HepG2 (cell line): Measurements from ENCODE around the gene KIF3A. TPM values are rescaled to one million over a fixed set of nuclear protein-coding genes. Genes with fewer than 3 reads are reported as not detected.

Experiments used
- AGO2 ChIP-seq: fragments of 200-400 bp; formaldehyde crosslinking; optimal IDR thresholded peaks from 2 replicates; pipeline ENCODE3; 2017; ENCODE audit warnings: mild to moderate bottlenecking, low read depth, low read length, moderate library complexity
- ATM ChIP-seq: fragments of 450-650 bp; IDR thresholded peaks from 2 replicates; pipeline ENCODE4 v1.7.1; 2017; ENCODE audit warnings: mild to moderate bottlenecking, borderline replicate concordance
- DMTF1 ChIP-seq: sonication (generic); formaldehyde crosslinking; IDR thresholded peaks from 2 replicates; pipeline ENCODE4 v1.4.0; 2020; ENCODE audit warnings: mild to moderate bottlenecking, missing genetic modification reagents
- DR1 ChIP-seq: sonication (generic); formaldehyde crosslinking; IDR thresholded peaks from 2 replicates; pipeline ENCODE4 v1.8.0; 2021; ENCODE audit warnings: mild to moderate bottlenecking, missing genetic modification reagents, inconsistent platforms
- FOSL1 ChIP-seq: sonication (generic); formaldehyde crosslinking; IDR thresholded peaks from 2 replicates; pipeline ENCODE4 v1.9.0; 2021; ENCODE audit warnings: missing genetic modification reagents, borderline replicate concordance
- HNF1A ChIP-seq, 2 experiments: sonication (generic) in 1 of 2; formaldehyde crosslinking in 1 of 2; IDR thresholded peaks; 2 replicates each; pipeline versions ENCODE4 v1.4.0 to v1.6.1; 2016 to 2020; ENCODE audit warnings: borderline replicate concordance in 1 of 2, low read depth in 1 of 2, mild to moderate bottlenecking in 1 of 2, missing genetic modification reagents in 1 of 2
- HOXA7 ChIP-seq: sonication (generic); formaldehyde crosslinking; IDR thresholded peaks from 2 replicates; pipeline ENCODE4 v1.8.1; 2022; ENCODE audit warnings: mild to moderate bottlenecking, missing genetic modification reagents, moderate library complexity
- KDM3A ChIP-seq: IDR thresholded peaks from 2 replicates; pipeline ENCODE4 v1.6.1; 2018; ENCODE audit warnings: low read depth, missing compliant biosample characterization
- PBX2 ChIP-seq: IDR thresholded peaks from 2 replicates; pipeline ENCODE4 v1.6.1; 2016; ENCODE audit warnings: control low read depth
- TCF12 ChIP-seq, 2 experiments: fragments of 450-650 bp in 1 of 2; sonication (generic) in 1 of 2; formaldehyde crosslinking in 1 of 2; IDR thresholded peaks; 2 replicates each; pipeline versions ENCODE4 v1.6.1 to v1.8.0; 2017 to 2022; ENCODE audit warnings: antibody characterized with exemption in 1 of 2, mild to moderate bottlenecking in 1 of 2, missing genetic modification reagents in 1 of 2, moderate library complexity in 1 of 2
- TSC22D2 ChIP-seq: sonication (generic); formaldehyde crosslinking; IDR thresholded peaks from 2 replicates; pipeline ENCODE4 v1.5.1; 2020; ENCODE audit warnings: missing genetic modification reagents, mild to moderate bottlenecking, borderline replicate concordance
- U2AF2 ChIP-seq: fragments of 200-400 bp; formaldehyde crosslinking; IDR thresholded peaks from 2 replicates; pipeline ENCODE4 v1.6.1; 2017; ENCODE audit warnings: low read depth, mild to moderate bottlenecking, low read length
- ZBTB38 ChIP-seq: sonication (generic); formaldehyde crosslinking; IDR thresholded peaks from 2 replicates; pipeline ENCODE4 v1.5.1; 2020; ENCODE audit warnings: mild to moderate bottlenecking, missing genetic modification reagents
- ZBTB43 ChIP-seq: sonication (generic); formaldehyde crosslinking; conservative IDR thresholded peaks from 2 replicates; pipeline ENCODE4 v1.4.0; 2020; ENCODE audit warnings: missing genetic modification reagents
- ZMYM4 ChIP-seq: sonication (generic); formaldehyde crosslinking; IDR thresholded peaks from 2 replicates; pipeline ENCODE4 v1.8.1; 2023; ENCODE audit warnings: mild to moderate bottlenecking, missing genetic modification reagents
- ZNF629 ChIP-seq: sonication (generic); formaldehyde crosslinking; conservative IDR thresholded peaks from 2 replicates; pipeline ENCODE4 v1.5.0; 2020; ENCODE audit warnings: missing genetic modification reagents
- ZNF878 ChIP-seq: sonication (generic); formaldehyde crosslinking; IDR thresholded peaks from 2 replicates; pipeline ENCODE4 v1.8.1; 2023; ENCODE audit warnings: mild to moderate bottlenecking, missing genetic modification reagents, moderate library complexity
- ZSCAN29 ChIP-seq: sonication (generic); formaldehyde crosslinking; conservative IDR thresholded peaks from 2 replicates; pipeline ENCODE4 v1.4.0; 2020; ENCODE audit warnings: mild to moderate bottlenecking, missing genetic modification reagents
- polyA plus RNA-seq, 8 experiments: library from polyadenylated mRNA; depleted of rRNA in 3 of 8; stranded (reverse) in 7 of 8; unstranded in 1 of 8; fragments of >200 nt; fragmentation: Illumina TruSeq in 4 of 8; extraction: Trizol in 4 of 8; gene quantifications; 2 replicates each; pipeline versions ENCODE4 v1.2.1 to v1.2.3, GENCODE V29; 2011 to 2016; ENCODE audit warnings: low read depth in 4 of 8, missing spikeins in 1 of 8, mixed read lengths in 1 of 8; ENCODE audit not compliant: insufficient read depth in 1 of 8
- total RNA-seq, 5 experiments: library from RNA; depleted of rRNA; stranded (reverse); fragments of >200 nt; fragmentation: Illumina TruSeq; extraction: Trizol; gene quantifications; 2 replicates each; pipeline ENCODE4 v1.2.3, GENCODE V29; 2016; ENCODE audit warnings: low read depth in 1 of 5

The KIF3A gene
- total and polyA plus RNA-seq, 2 of the 13 experiments (the other 11 are each of a cell fraction or from before 2014, with no cell fraction given) = 2.3 to 8.4 TPM

GRCh38 chr5:132736853-132737833, at the start of gene KIF3A (continued):
- no peak for TF ChIP-seq HNF1A (IDR thresholded peaks at IDR 0.05; ENCODE audit: low read depth)
- TF ChIP-seq HNF1A (CRISPR knock-in tag; IDR thresholded peaks at IDR 0.05; ENCODE audit: borderline replicate concordance) = peak; percentile 49; the same call in 1 of the 2 replicates
- TF ChIP-seq ZBTB38 = peak; percentile 59; the same call in 1 of the 2 replicates
- TF ChIP-seq ZBTB43 (CRISPR knock-in tag) = no peak
- peak; percentile 21 for TF ChIP-seq AGO2
- peak; percentile 97 for TF ChIP-seq ZNF629 (CRISPR knock-in tag)
- no peak for TF ChIP-seq DR1 (CRISPR knock-in tag)
- TF ChIP-seq ZSCAN29 = 0 out of 2 replicates have a peak, but pooled peaks have one; percentile 32
- TF ChIP-seq FOSL1 (CRISPR knock-in tag) = no peak
- no peak for TF ChIP-seq ZNF878 (CRISPR knock-in tag)
- TF ChIP-seq ATM = no peak
- TF ChIP-seq DMTF1 = no peak
- TF ChIP-seq TCF12 (IDR thresholded peaks at IDR 0.05) = no peak
- no peak for TF ChIP-seq TCF12 (CRISPR knock-in tag; IDR thresholded peaks at IDR 0.05)
- no peak for TF ChIP-seq KDM3A (CRISPR knock-in tag)
- TF ChIP-seq PBX2 (CRISPR knock-in tag) = no peak
- TF ChIP-seq TSC22D2 (CRISPR knock-in tag) = no peak
- TF ChIP-seq ZMYM4 (CRISPR knock-in tag) = peak; percentile 64; the same call in 1 of the 2 replicates
- TF ChIP-seq HOXA7 (CRISPR knock-in tag) = no peak
- no peak for TF ChIP-seq U2AF2
